H1 (cell line): ENCODE measurements around the gene NDST3. TPM values are rescaled to one million over a fixed set of nuclear protein-coding genes. Genes with fewer than 3 reads are reported as not detected.

Source experiments
- CTCF ChIA-PET: fragments of 300-600 bp; sonication (Branson Sonifier 250); formaldehyde crosslinking; loops from one replicate; lab custom pipeline; 2021; ENCODE audit not compliant: partially characterized antibody; lab: Charles Lee
- POLR2A ChIA-PET: fragments of 300-600 bp; sonication (Branson Sonifier 250); formaldehyde crosslinking; loops from one replicate; lab custom pipeline; 2021; ENCODE audit warnings: inconsistent platforms; ENCODE audit not compliant: partially characterized antibody; lab: Charles Lee
- DNase-seq, 2 experiments: peaks; one replicate each; pipeline versions ENCODE4 v3.0.0 to v3.0.0-alpha.2; 2010 to 2022; ENCODE audit warnings: low spot score in 2 of 2, low read depth in 1 of 2, mixed read lengths in 1 of 2
- FAIRE-seq: peaks from 2 replicates; lab custom pipeline; 2011; peaks lifted over from hg19 to GRCh38; lab: Jason Lieb, UNC
- H2AFZ ChIP-seq: 2 replicates; pipeline ENCODE4 v1.8.1; 2012; ENCODE audit warnings: low read length, inconsistent platforms
- H2AK5ac ChIP-seq: 2 replicates; pipeline ENCODE4 v1.6.1; 2013; ENCODE audit warnings: low read depth, low read length
- H2BK120ac ChIP-seq: replicated peaks from 2 replicates; pipeline ENCODE3; 2013; ENCODE audit warnings: low read depth, low read length, inconsistent platforms
- H2BK12ac ChIP-seq: 2 replicates; pipeline ENCODE4 v1.6.1; 2013; ENCODE audit warnings: low read depth, low read length
- H2BK15ac ChIP-seq: 2 replicates; pipeline ENCODE4 v1.6.1; 2013; ENCODE audit warnings: low read length
- H2BK20ac ChIP-seq: 2 replicates; pipeline ENCODE4 v1.6.1; 2013; ENCODE audit warnings: low read length
- H2BK5ac ChIP-seq: 2 replicates; pipeline ENCODE4 v1.6.1; 2013; ENCODE audit warnings: low read depth, low read length
- H3K14ac ChIP-seq: 2 replicates; pipeline ENCODE4 v1.6.1; 2013; ENCODE audit warnings: inconsistent platforms; ENCODE audit not compliant: insufficient read length
- H3K18ac ChIP-seq: 2 replicates; pipeline ENCODE4 v1.6.1; 2013; ENCODE audit warnings: low read length; ENCODE audit errors: extremely low read depth
- H3K23ac ChIP-seq: 2 replicates; pipeline ENCODE4 v1.6.1; 2013; ENCODE audit warnings: inconsistent platforms; ENCODE audit not compliant: insufficient read length
- H3K23me2 ChIP-seq: 2 replicates; pipeline ENCODE4 v1.6.1; 2013; ENCODE audit warnings: low read depth, low read length
- H3K27ac ChIP-seq: 2 replicates; pipeline ENCODE4 v1.6.1; 2011; ENCODE audit warnings: low read depth, low read length, inconsistent platforms
- H3K27me3 ChIP-seq, 4 experiments: replicated peaks in 1 of 4; 1 replicate in 1 of 4; 2 replicates in 3 of 4; pipeline versions ENCODE4 v1.6.1 to v1.8.1; 2011 to 2013; ENCODE audit warnings: low read length in 3 of 4, mild to moderate bottlenecking in 3 of 4, inconsistent platforms in 2 of 4, mixed read lengths in 2 of 4, moderate library complexity in 1 of 4; ENCODE audit not compliant: control insufficient read depth in 3 of 4, insufficient read depth in 3 of 4; ENCODE audit errors: extremely low read depth in 1 of 4
- H3K36me3 ChIP-seq, 4 experiments: 2 replicates each; pipeline versions ENCODE4 v1.6.1 to v1.8.1; 2011 to 2013; ENCODE audit warnings: mild to moderate bottlenecking in 4 of 4, low read length in 3 of 4, moderate library complexity in 2 of 4, control low read depth in 1 of 4, inconsistent platforms in 1 of 4; ENCODE audit not compliant: insufficient read depth in 4 of 4, control insufficient read depth in 2 of 4
- H3K4ac ChIP-seq: replicated peaks from 2 replicates; pipeline ENCODE3; 2013; ENCODE audit warnings: low read length, low read depth, mixed read lengths, inconsistent platforms; ENCODE audit not compliant: insufficient read length
- H3K4me1 ChIP-seq, 4 experiments: replicated peaks in 1 of 4; 1 replicate in 1 of 4; 2 replicates in 3 of 4; pipeline versions ENCODE4 v1.6.1 to v1.8.1; 2011 to 2013; ENCODE audit warnings: low read length in 3 of 4, inconsistent platforms in 2 of 4, mixed read lengths in 1 of 4; ENCODE audit not compliant: insufficient read depth in 4 of 4, control insufficient read depth in 3 of 4
- H3K4me2 ChIP-seq, 2 experiments: 2 replicates each; pipeline versions ENCODE4 v1.6.1 to v1.8.1; 2011 to 2013; ENCODE audit warnings: low read depth in 2 of 2, low read length in 2 of 2, control low read depth in 1 of 2, inconsistent platforms in 1 of 2, mild to moderate bottlenecking in 1 of 2; ENCODE audit not compliant: insufficient read depth in 1 of 2
- H3K4me3 ChIP-seq, 4 experiments: fragments of 200-600, 300-600 bp in 1 of 4; sonication (generic), shearing (Covaris generic), sonication (Bioruptor Twin) in 1 of 4; 2 replicates each; pipeline versions ENCODE4 v1.5.1 to v1.8.1; 2011 to 2016; ENCODE audit warnings: low read length in 4 of 4, low read depth in 3 of 4, control low read depth in 2 of 4, inconsistent platforms in 2 of 4, mild to moderate bottlenecking in 2 of 4, mixed read lengths in 1 of 4, moderate library complexity in 1 of 4; ENCODE audit not compliant: insufficient read depth in 2 of 4; ENCODE audit errors: extremely low read depth in 1 of 4
- H3K56ac ChIP-seq: replicated peaks from 2 replicates; pipeline ENCODE3; 2013; ENCODE audit warnings: low read depth, mild to moderate bottlenecking, mixed read lengths, low read length, inconsistent platforms; ENCODE audit not compliant: insufficient read length
- H3K79me1 ChIP-seq: 2 replicates; pipeline ENCODE4 v1.6.1; 2013; ENCODE audit warnings: low read depth, low read length, control low read depth
- H3K79me2 ChIP-seq, 2 experiments: 2 replicates each; pipeline versions ENCODE4 v1.6.1 to v1.8.1; 2012 to 2013; ENCODE audit warnings: low read length in 2 of 2, mild to moderate bottlenecking in 2 of 2, inconsistent platforms in 1 of 2; ENCODE audit not compliant: insufficient read depth in 2 of 2, control insufficient read depth in 1 of 2
- H3K9ac ChIP-seq, 4 experiments: replicated peaks in 1 of 4; 1 replicate in 1 of 4; 2 replicates in 3 of 4; pipeline versions ENCODE4 v1.6.1 to v1.8.1; 2011 to 2013; ENCODE audit warnings: low read depth in 3 of 4, low read length in 3 of 4, control low read depth in 2 of 4, mild to moderate bottlenecking in 2 of 4, moderate library complexity in 2 of 4, inconsistent platforms in 1 of 4; ENCODE audit errors: extremely low read depth in 1 of 4
- H3K9me3 ChIP-seq, 2 experiments: 2 replicates each; pipeline versions ENCODE4 v1.6.1 to v1.8.1; 2012 to 2013; ENCODE audit warnings: mild to moderate bottlenecking in 2 of 2, moderate library complexity in 2 of 2, control low read depth in 1 of 2, inconsistent platforms in 1 of 2, low read depth in 1 of 2, low read length in 1 of 2, mixed read lengths in 1 of 2; ENCODE audit not compliant: insufficient read depth in 2 of 2
- H4K20me1 ChIP-seq, 2 experiments: replicated peaks in 1 of 2; 2 replicates each; pipeline versions ENCODE3 to v1.8.1; 2011 to 2013; ENCODE audit warnings: inconsistent platforms in 2 of 2, low read length in 2 of 2, mild to moderate bottlenecking in 1 of 2; ENCODE audit not compliant: insufficient read depth in 2 of 2, control insufficient read depth in 1 of 2
- H4K5ac ChIP-seq: 2 replicates; pipeline ENCODE4 v1.6.1; 2013; ENCODE audit warnings: low read length, low read depth, mixed read lengths, inconsistent platforms; ENCODE audit not compliant: insufficient read length
- H4K8ac ChIP-seq: 2 replicates; pipeline ENCODE4 v1.8.0; 2013; ENCODE audit warnings: mild to moderate bottlenecking, moderate library complexity, low read length, inconsistent platforms; ENCODE audit not compliant: insufficient read depth; ENCODE audit errors: extremely low read depth
- H4K91ac ChIP-seq: replicated peaks from 2 replicates; pipeline ENCODE3; 2013; ENCODE audit warnings: low read length, mixed read lengths, inconsistent platforms; ENCODE audit not compliant: insufficient read length
- EGR1 ChIP-seq: IDR thresholded peaks from 2 replicates; pipeline ENCODE4 v1.6.1; 2011; ENCODE audit warnings: low read depth, low read length, borderline replicate concordance
- EP300 ChIP-seq, 2 experiments: IDR thresholded peaks; 1 replicate in 1 of 2; 2 replicates in 1 of 2; pipeline ENCODE4 v1.6.1; 2011 to 2012; ENCODE audit warnings: low read depth in 2 of 2, low read length in 2 of 2, mild to moderate bottlenecking in 2 of 2, borderline replicate concordance in 1 of 2, inconsistent platforms in 1 of 2, moderate library complexity in 1 of 2
- EZH2 ChIP-seq: fragments of 200-600 bp; sonication (generic); IDR thresholded peaks from 2 replicates; pipeline ENCODE4 v1.7.1; 2012; ENCODE audit warnings: low read depth, mild to moderate bottlenecking, moderate library complexity, low read length, inconsistent platforms; ENCODE audit not compliant: severe bottlenecking
- JUN ChIP-seq: IDR thresholded peaks from 2 replicates; pipeline ENCODE4 v1.6.1; 2011; ENCODE audit warnings: low read depth, mild to moderate bottlenecking, improper control_type of control experiment, low read length
- KDM5A ChIP-seq: fragments of 200-600 bp; IDR thresholded peaks from 2 replicates; pipeline ENCODE4 v1.7.1; 2012; ENCODE audit warnings: mild to moderate bottlenecking, low read length, inconsistent platforms, mixed read lengths
- RBBP5 ChIP-seq: IDR thresholded peaks from 2 replicates; pipeline ENCODE4 v1.7.1; 2012; ENCODE audit warnings: low read depth, mild to moderate bottlenecking, inconsistent platforms, low read length, moderate library complexity, borderline replicate concordance
- SP4 ChIP-seq: IDR thresholded peaks from 2 replicates; pipeline ENCODE4 v1.6.1; 2012; ENCODE audit warnings: low read length, inconsistent platforms
- WGBS, 2 experiments: shearing (Covaris generic) in 1 of 2; methylation state at CpG; one replicate each; pipeline versions ENCODE4 v1.1.6 to v1.1.7; 2013 to 2015; ENCODE audit warnings: low lambda C conversion rate in 2 of 2, mixed read lengths in 2 of 2, inconsistent platforms in 1 of 2, low coverage in 1 of 2, missing lambda C conversion rate in 1 of 2; ENCODE audit not compliant: insufficient replicate concordance in 2 of 2, insufficient coverage in 1 of 2, insufficient read length in 1 of 2; ENCODE audit errors: extremely low coverage in 1 of 2, missing lambda C conversion rate in 1 of 2; 5-methylcytosine and 5-hydroxymethylcytosine counted together
- polyA plus RNA-seq, 7 experiments: library from polyadenylated mRNA; depleted of rRNA in 3 of 7; stranded (reverse) in 5 of 7; unstranded in 2 of 7; fragments of >200 nt in 5 of 7; fragments of 200-250 nt in 2 of 7; gene quantifications; 1 replicate in 5 of 7; 2 replicates in 1 of 7; 4 replicates in 1 of 7; pipeline versions ENCODE4 v1.2.1 to v1.2.3, GENCODE V29; 2011 to 2013; ENCODE audit warnings: missing spikeins in 2 of 7, mixed read lengths in 2 of 7
- total RNA-seq: library from RNA; stranded (reverse); fragmentation: NEBNext Ultra II Directional; extraction: Animal tissue kit (Norgen Biotek cat#: 25700); gene quantifications from 2 replicates; pipeline ENCODE4 v1.2.1, GENCODE V29; 2021

Gene NDST3
- total and polyA plus RNA-seq, 2 of the 8 experiments (the other 6 are each of a cell fraction or from before 2014, with no cell fraction given): 0.35 to 0.60 TPM

GRCh38 chr4:118173956-118174725 is 139.9 kb downstream of the NDST3 start:
- no peak overlapping the region for H2BK20ac ChIP-seq
- no peak overlapping the region for H3K27ac ChIP-seq
- WGBS, 2 experiments: 93% methylated on average over 4 of the region's 4 CpGs; no CpG with 5 or more reads in 1 of the 2 experiments
- FAIRE-seq: no peak
- H3K79me2 ChIP-seq: no peaks in the 10 kb centered on the region
- H4K20me1 ChIP-seq: no peaks in the 10 kb centered on the region
- H3K9me3 ChIP-seq: no peaks in the 10 kb centered on the region
- H3K4me2 ChIP-seq: no peak overlapping the region
- H3K23ac ChIP-seq: no peak overlapping the region
- ChIA-PET POLR2A (no interaction called here), CTCF (interaction anchor here (0.8 kb wide), 1 partner anchor 34 kb away, joined by 3 read pairs; no protein-coding TSS in a partner anchor)
- H3K56ac ChIP-seq: no peak overlapping the region
- no peak overlapping the region for H2BK5ac ChIP-seq
- H3K4ac ChIP-seq: no peak overlapping the region
- H2AK5ac ChIP-seq: no peak overlapping the region
- DNase-seq: no peak
- H3K14ac ChIP-seq: no peak overlapping the region
- no peaks in the 10 kb centered on the region for H3K27me3 ChIP-seq
- H3K9ac ChIP-seq: no peak overlapping the region
- H2BK15ac ChIP-seq: no peak overlapping the region
- peaks cover 0 to 5% (median 0%) of the 10 kb centered on the region in 4 experiments; a peak in 2 of 7 replicates for H3K4me1 ChIP-seq
- TF ChIP-seq KDM5A: no peak
- TF ChIP-seq EGR1: no peak
- no peak for TF ChIP-seq SP4
- no peak for TF ChIP-seq RBBP5
- no peak for TF ChIP-seq EZH2
- no peak for TF ChIP-seq EP300 (IDR thresholded peaks at IDR 0.05; ENCODE audit: borderline replicate concordance in 1 of 2, low read depth in 2 of 2, low read length in 2 of 2)
- TF ChIP-seq JUN: no peak
- H2AFZ ChIP-seq: no peak overlapping the region
- H2BK120ac ChIP-seq: no peak overlapping the region
- no peak overlapping the region for H2BK12ac ChIP-seq
- H4K5ac ChIP-seq: no peak overlapping the region
- no peak overlapping the region for H4K8ac ChIP-seq
- H3K23me2 ChIP-seq: no peaks in the 10 kb centered on the region
- no peak overlapping the region for H3K18ac ChIP-seq
- no peak overlapping the region for H4K91ac ChIP-seq
- no peaks in the 10 kb centered on the region for H3K79me1 ChIP-seq
- no peaks in the 10 kb centered on the region for H3K36me3 ChIP-seq
- H3K4me3 ChIP-seq: no peak overlapping the region
